DOHH2 (cell line): Measurements from ENCODE around the gene GRIP2.

Source experiments
- EZH2phosphoT487 ChIP-seq: fragments of 200-600 bp; sonication (generic); IDR thresholded peaks from 2 replicates; pipeline ENCODE4 v1.6.1; 2017; ENCODE audit warnings: borderline replicate concordance, mild to moderate bottlenecking, antibody characterized with exemption, low read length, moderate library complexity, mixed read lengths
- TF ChIP-seq, protein P1 (sequence below): fragments of 200-600 bp; sonication (generic); IDR thresholded peaks from one replicate; pipeline ENCODE4 v1.5.1; 2014; ENCODE audit warnings: antibody characterized with exemption, mild to moderate bottlenecking, low read depth, low read length; ENCODE audit not compliant: poor library complexity, severe bottlenecking

DNA sequence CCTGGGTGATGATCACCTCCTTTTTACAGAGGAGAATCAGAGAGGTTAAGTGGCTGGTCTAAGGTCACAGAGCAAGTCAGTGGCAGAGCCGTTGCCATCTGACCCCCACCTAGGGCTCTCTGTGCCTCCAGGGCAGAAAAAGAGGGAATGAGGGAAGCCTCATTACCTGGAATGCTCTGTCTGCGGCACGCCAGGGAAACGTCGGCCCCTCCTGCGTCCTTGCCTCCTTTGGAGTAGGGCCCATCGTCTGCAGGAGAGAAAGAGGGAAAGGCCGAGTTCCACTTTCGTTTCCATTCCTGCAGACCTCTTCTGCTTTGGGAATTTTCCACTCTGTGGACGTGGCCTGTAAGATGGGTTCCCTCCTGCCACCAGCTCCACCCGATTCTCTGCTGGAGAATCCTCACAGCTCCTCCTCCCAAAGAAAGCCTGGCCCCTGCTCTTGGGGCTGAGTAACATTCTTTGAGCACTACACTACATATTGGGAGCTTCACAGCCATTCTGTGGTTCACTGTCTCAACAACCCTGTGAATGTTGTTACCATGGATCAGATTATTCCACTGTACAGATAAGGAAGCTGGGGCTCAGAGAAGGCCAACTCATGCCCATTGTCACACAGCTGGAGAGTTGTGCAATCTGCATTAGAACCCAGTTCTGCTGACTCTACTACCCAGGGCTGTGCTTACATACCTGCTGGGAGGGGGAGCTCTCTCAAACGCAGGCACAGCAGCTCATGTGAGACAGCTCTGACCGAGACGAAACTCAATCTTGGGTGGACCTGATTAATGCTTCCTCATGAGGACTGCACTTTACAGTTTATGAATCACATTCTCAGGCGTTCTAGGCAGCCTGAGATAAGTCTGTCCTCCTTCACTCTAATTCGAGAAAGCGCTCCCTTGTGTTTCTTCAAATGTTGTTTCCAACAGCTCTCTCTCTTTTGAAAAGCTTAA, 14.2 kb downstream of the GRIP2 start:
- TF ChIP-seq, protein P1, sequence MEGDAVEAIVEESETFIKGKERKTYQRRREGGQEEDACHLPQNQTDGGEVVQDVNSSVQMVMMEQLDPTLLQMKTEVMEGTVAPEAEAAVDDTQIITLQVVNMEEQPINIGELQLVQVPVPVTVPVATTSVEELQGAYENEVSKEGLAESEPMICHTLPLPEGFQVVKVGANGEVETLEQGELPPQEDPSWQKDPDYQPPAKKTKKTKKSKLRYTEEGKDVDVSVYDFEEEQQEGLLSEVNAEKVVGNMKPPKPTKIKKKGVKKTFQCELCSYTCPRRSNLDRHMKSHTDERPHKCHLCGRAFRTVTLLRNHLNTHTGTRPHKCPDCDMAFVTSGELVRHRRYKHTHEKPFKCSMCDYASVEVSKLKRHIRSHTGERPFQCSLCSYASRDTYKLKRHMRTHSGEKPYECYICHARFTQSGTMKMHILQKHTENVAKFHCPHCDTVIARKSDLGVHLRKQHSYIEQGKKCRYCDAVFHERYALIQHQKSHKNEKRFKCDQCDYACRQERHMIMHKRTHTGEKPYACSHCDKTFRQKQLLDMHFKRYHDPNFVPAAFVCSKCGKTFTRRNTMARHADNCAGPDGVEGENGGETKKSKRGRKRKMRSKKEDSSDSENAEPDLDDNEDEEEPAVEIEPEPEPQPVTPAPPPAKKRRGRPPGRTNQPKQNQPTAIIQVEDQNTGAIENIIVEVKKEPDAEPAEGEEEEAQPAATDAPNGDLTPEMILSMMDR: no peak
- TF ChIP-seq EZH2phosphoT487: no peak
